Measurements from ENCODE around the gene ZDHHC11.

Gene ZDHHC11

GRCh38 chr5:878125-878524, 27.3 kb upstream of the ZDHHC11 start:
- in situ Hi-C loops (cut with HindIII; ENCODE audit: low sequenced_read_pairs): no loop called here
- no peak for DNase-seq (ENCODE audit: low read depth, low spot score)
- no peak for TF ChIP-seq CTCF (IDR thresholded peaks at IDR 0.05; ENCODE audit: low read depth, low read length)
- H3K4me3 ChIP-seq (ENCODE audit: low read depth, low read length): no peak overlapping the region

GRCh38 chr5:876398-877365, 25.9 kb upstream of the ZDHHC11 start:
- in situ Hi-C loops (cut with HindIII; ENCODE audit: low sequenced_read_pairs): no loop called here
- no peak for TF ChIP-seq CTCF (IDR thresholded peaks at IDR 0.05; ENCODE audit: low read depth, low read length)
- DNase-seq (ENCODE audit: low read depth, low spot score): no peak
- no peak overlapping the region for H3K4me3 ChIP-seq (ENCODE audit: low read depth, low read length)

- no peak for TF ChIP-seq CTCF (IDR thresholded peaks at IDR 0.05; ENCODE audit: low read depth, low read length)
- no peak for DNase-seq (ENCODE audit: low read depth, low spot score)
- in situ Hi-C loops (cut with HindIII; ENCODE audit: low sequenced_read_pairs): no loop called here
These were observed 25.1 kb upstream of the ZDHHC11 start for GRCh38 chr5:875931-876330.

GRCh38 chr5:873328-873727, 22.5 kb upstream of the ZDHHC11 start:
- H3K4me3 ChIP-seq (ENCODE audit: low read depth, low read length): no peak overlapping the region
- DNase-seq (ENCODE audit: low read depth, low spot score): no peak
- in situ Hi-C loops (cut with HindIII; ENCODE audit: low sequenced_read_pairs): no loop called here
- TF ChIP-seq CTCF (IDR thresholded peaks at IDR 0.05; ENCODE audit: low read depth, low read length): no peak

More at GRCh38 chr5:875931-876330, 25.1 kb upstream of the ZDHHC11 start:
- no peak overlapping the region for H3K4me3 ChIP-seq (ENCODE audit: low read depth, low read length)

GRCh38 chr5:872301-872700, 21.5 kb upstream of the ZDHHC11 start:
- TF ChIP-seq CTCF (IDR thresholded peaks at IDR 0.05; ENCODE audit: low read depth, low read length): no peak
- H3K4me3 ChIP-seq (ENCODE audit: low read depth, low read length): no peak overlapping the region
- in situ Hi-C loops (cut with HindIII; ENCODE audit: low sequenced_read_pairs): no loop called here
- DNase-seq (ENCODE audit: low read depth, low spot score): no peak

GRCh38 chr5:871596-872298, 21.0 kb upstream of the ZDHHC11 start:
- no peak overlapping the region for H3K4me3 ChIP-seq (ENCODE audit: low read depth, low read length)
- TF ChIP-seq CTCF (IDR thresholded peaks at IDR 0.05; ENCODE audit: low read depth, low read length): no peak
- in situ Hi-C loops (cut with HindIII; ENCODE audit: low sequenced_read_pairs): no loop called here
- DNase-seq (ENCODE audit: low read depth, low spot score): no peak
